Measurements from ENCODE around the gene HIVEP3.

The HIVEP3 gene

DNA sequence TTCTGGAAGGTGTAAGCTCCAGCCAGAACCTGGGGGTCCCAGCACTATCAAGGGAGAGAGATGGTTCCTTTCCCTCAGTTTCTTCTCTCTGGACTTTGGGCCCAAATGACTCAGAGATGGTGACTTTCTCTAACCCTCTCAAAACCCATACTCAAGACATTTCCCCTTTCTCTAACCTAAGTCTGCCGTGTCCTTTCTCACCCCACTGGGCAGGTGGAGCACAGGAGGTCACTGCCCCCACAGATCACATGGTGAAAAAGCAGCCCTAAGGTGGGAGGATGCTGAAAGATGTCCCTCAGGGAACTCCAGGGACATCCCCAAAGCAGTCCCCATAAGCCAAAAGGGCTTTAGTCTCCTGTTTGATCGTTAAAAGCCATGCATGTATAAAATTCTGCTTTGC, 173.7 kb downstream of the HIVEP3 start:
- H3K4me1 ChIP-seq (ENCODE audit: low read length): peaks cover 18% of the 10 kb centered on the region
- H3K79me2 ChIP-seq (ENCODE audit: low read length): no peaks in the 10 kb centered on the region
- TF ChIP-seq, protein P1, sequence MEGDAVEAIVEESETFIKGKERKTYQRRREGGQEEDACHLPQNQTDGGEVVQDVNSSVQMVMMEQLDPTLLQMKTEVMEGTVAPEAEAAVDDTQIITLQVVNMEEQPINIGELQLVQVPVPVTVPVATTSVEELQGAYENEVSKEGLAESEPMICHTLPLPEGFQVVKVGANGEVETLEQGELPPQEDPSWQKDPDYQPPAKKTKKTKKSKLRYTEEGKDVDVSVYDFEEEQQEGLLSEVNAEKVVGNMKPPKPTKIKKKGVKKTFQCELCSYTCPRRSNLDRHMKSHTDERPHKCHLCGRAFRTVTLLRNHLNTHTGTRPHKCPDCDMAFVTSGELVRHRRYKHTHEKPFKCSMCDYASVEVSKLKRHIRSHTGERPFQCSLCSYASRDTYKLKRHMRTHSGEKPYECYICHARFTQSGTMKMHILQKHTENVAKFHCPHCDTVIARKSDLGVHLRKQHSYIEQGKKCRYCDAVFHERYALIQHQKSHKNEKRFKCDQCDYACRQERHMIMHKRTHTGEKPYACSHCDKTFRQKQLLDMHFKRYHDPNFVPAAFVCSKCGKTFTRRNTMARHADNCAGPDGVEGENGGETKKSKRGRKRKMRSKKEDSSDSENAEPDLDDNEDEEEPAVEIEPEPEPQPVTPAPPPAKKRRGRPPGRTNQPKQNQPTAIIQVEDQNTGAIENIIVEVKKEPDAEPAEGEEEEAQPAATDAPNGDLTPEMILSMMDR (IDR thresholded peaks at IDR 0.05; ENCODE audit: low read length): no peak
- no peak overlapping the region for H3K27ac ChIP-seq (ENCODE audit: low read length)
- H3K9me2 ChIP-seq (replicated peaks; ENCODE audit: insufficient read depth, low read length): no peaks in the 10 kb centered on the region
- no peak overlapping the region for H3K4me3 ChIP-seq (ENCODE audit: low read length)
- H3K27me3 ChIP-seq (replicated peaks; ENCODE audit: insufficient read depth, low read length): no peaks in the 10 kb centered on the region
- H3K4me2 ChIP-seq (ENCODE audit: low read depth, low read length): no peak overlapping the region
- H4K20me1 ChIP-seq (ENCODE audit: insufficient read depth, low read length): no peaks in the 10 kb centered on the region
- DNase-seq: no peak
- H3K9me3 ChIP-seq (replicated peaks; ENCODE audit: insufficient read depth, low read length): no peaks in the 10 kb centered on the region
- no peaks in the 10 kb centered on the region for H3K36me3 ChIP-seq (replicated peaks; ENCODE audit: insufficient read depth, low read length)
- no peaks in the 10 kb centered on the region for H3F3A ChIP-seq (ENCODE audit: insufficient read depth, low read length)
- H3K9ac ChIP-seq (ENCODE audit: low read length): no peak overlapping the region
- no peak overlapping the region for H2AFZ ChIP-seq (ENCODE audit: low read length)

DNA sequence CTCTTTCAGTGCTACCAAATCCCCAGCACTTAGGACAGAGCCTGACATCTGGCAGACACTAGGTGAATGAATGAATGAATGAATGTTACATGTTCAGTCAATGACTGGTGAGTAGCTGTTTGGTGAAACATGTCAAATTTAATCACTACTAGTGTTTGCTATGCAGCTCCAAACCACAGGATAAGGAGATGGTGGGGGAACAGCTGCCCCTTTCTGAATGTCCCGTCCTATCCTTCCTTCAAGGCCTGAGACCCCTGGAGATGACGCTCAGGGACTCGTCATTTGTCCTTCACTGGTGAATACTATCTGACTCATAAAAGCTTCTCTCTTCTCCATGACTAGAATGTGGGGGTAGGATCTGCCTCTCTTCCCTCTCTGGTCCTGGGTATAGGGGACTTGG, 175.4 kb downstream of the HIVEP3 start:
- no peak overlapping the region for H3K9ac ChIP-seq (ENCODE audit: low read length)

DNA sequence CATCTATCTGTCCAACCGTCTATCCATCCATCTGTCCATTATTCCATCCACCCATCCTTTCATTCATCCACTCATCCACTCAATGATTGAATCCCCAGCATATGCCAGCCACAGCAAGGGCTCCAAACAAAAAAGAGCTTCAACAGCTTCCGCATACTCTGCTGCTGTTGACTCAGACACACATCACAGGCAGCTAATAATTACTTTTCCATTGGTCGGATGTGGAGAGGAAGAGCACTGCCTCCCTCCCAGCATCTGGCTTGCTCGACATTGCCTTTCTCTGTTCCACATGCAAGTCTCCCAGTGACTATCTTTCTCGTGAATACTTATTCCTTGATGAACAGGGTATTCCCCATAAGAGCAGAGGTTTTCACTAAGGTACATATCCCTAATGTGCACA, 176.5 kb downstream of the HIVEP3 start:
- Histone ChIP-seq H3K9me2 (replicated peaks; ENCODE audit: insufficient read depth, low read length) (no peaks in the 10 kb centered on the region), H3K4me2 (ENCODE audit: low read depth, low read length) (no peak overlapping the region), H2AFZ (ENCODE audit: low read length) (no peak overlapping the region), H3K27ac (ENCODE audit: low read length) (no peak overlapping the region), H3K9ac (ENCODE audit: low read length) (no peak overlapping the region), H4K20me1 (ENCODE audit: insufficient read depth, low read length) (no peaks in the 10 kb centered on the region), H3K79me2 (ENCODE audit: low read length) (no peaks in the 10 kb centered on the region), H3K9me3 (replicated peaks; ENCODE audit: insufficient read depth, low read length) (no peaks in the 10 kb centered on the region), H3K27me3 (replicated peaks; ENCODE audit: insufficient read depth, low read length) (no peaks in the 10 kb centered on the region), H3K4me1 (ENCODE audit: low read length) (peaks cover 11% of the 10 kb centered on the region), H3F3A (ENCODE audit: insufficient read depth, low read length) (no peaks in the 10 kb centered on the region), H3K36me3 (replicated peaks; ENCODE audit: insufficient read depth, low read length) (no peaks in the 10 kb centered on the region), H3K4me3 (ENCODE audit: low read length) (no peak overlapping the region)
- no peak for DNase-seq
- TF ChIP-seq, protein P1 (IDR thresholded peaks at IDR 0.05; ENCODE audit: low read length): no peak
- no peak for TF ChIP-seq EZH2 (optimal IDR thresholded peaks at IDR 0.05; ENCODE audit: low read depth, low read length)
- TF ChIP-seq EZH2phosphoT487 (IDR thresholded peaks at IDR 0.05; ENCODE audit: low read length): no peak

More for the DNA sequence above, 175.4 kb downstream of the HIVEP3 start:
- H3K4me1 ChIP-seq (ENCODE audit: low read length): peaks cover 11% of the 10 kb centered on the region
- TF ChIP-seq EZH2 (optimal IDR thresholded peaks at IDR 0.05; ENCODE audit: low read depth, low read length) (no peak), EZH2phosphoT487 (IDR thresholded peaks at IDR 0.05; ENCODE audit: low read length) (no peak)
- TF ChIP-seq, protein P1 (IDR thresholded peaks at IDR 0.05; ENCODE audit: low read length): no peak
- H3K9me2 ChIP-seq (replicated peaks; ENCODE audit: insufficient read depth, low read length): no peaks in the 10 kb centered on the region
- no peaks in the 10 kb centered on the region for H3K9me3 ChIP-seq (replicated peaks; ENCODE audit: insufficient read depth, low read length)
- no peaks in the 10 kb centered on the region for H3K79me2 ChIP-seq (ENCODE audit: low read length)
- no peaks in the 10 kb centered on the region for H3K27me3 ChIP-seq (replicated peaks; ENCODE audit: insufficient read depth, low read length)
- no peak for DNase-seq
- H3K27ac ChIP-seq (ENCODE audit: low read length): no peak overlapping the region
- H2AFZ ChIP-seq (ENCODE audit: low read length): no peak overlapping the region
- no peak overlapping the region for H3K4me3 ChIP-seq (ENCODE audit: low read length)
- no peak overlapping the region for H3K4me2 ChIP-seq (ENCODE audit: low read depth, low read length)
- no peaks in the 10 kb centered on the region for H3K36me3 ChIP-seq (replicated peaks; ENCODE audit: insufficient read depth, low read length)
- H4K20me1 ChIP-seq (ENCODE audit: insufficient read depth, low read length): no peaks in the 10 kb centered on the region
- H3F3A ChIP-seq (ENCODE audit: insufficient read depth, low read length): no peaks in the 10 kb centered on the region
